Keratinocyte (primary cell): Measurements from ENCODE around the gene GOLGA6A.

Source experiments
- EZH2 ChIP-seq: IDR thresholded peaks from one replicate; pipeline ENCODE4 v1.6.1; 2012; ENCODE audit warnings: inconsistent platforms, mild to moderate bottlenecking, low read length, moderate library complexity
- TF ChIP-seq, protein P1 (sequence below), 3 experiments: IDR thresholded peaks in 1 of 3; conservative IDR thresholded peaks in 1 of 3; optimal IDR thresholded peaks in 1 of 3; 2 replicates in 2 of 3; 3 replicates in 1 of 3; pipeline versions ENCODE3 to v1.5.1; 2011; ENCODE audit warnings: low read length in 3 of 3, mild to moderate bottlenecking in 3 of 3, moderate library complexity in 2 of 3, control low read depth in 1 of 3, inconsistent platforms in 1 of 3; ENCODE audit not compliant: insufficient read depth in 2 of 3; ENCODE audit errors: extremely low read depth in 1 of 3

DNA sequence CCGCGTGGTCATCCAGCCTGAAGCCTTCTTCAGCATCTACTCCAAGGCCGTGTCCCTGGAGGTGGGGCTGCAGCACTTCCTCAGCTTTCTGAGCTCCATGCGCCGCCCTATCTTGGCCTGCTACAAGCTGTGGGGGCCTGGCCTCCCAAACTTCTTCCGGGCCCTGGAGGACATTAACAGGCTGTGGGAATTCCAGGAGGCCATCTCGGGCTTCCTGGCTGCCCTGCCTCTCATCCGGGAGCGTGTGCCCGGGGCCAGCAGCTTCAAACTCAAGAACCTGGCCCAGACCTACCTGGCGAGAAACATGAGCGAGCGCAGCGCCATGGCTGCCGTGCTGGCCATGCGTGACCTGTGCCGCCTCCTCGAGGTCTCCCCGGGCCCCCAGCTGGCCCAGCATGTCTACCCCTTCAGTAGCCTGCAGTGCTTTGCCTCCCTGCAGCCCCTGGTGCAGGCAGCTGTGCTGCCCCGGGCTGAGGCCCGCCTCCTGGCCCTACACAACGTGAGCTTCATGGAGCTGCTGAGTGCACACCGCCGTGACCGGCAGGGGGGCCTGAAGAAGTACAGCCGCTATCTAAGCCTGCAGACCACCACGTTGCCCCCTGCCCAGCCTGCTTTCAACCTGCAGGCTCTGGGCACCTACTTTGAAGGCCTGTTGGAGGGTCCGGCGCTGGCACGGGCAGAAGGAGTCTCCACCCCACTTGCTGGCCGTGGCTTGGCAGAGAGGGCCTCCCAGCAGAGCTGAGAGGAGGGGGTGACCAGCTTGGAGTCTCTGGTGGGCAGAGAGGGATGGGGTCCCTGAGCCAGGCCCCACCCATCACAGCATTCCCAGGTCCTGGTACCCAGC, 37.9 kb downstream of the GOLGA6A start:
- TF ChIP-seq, protein P1, sequence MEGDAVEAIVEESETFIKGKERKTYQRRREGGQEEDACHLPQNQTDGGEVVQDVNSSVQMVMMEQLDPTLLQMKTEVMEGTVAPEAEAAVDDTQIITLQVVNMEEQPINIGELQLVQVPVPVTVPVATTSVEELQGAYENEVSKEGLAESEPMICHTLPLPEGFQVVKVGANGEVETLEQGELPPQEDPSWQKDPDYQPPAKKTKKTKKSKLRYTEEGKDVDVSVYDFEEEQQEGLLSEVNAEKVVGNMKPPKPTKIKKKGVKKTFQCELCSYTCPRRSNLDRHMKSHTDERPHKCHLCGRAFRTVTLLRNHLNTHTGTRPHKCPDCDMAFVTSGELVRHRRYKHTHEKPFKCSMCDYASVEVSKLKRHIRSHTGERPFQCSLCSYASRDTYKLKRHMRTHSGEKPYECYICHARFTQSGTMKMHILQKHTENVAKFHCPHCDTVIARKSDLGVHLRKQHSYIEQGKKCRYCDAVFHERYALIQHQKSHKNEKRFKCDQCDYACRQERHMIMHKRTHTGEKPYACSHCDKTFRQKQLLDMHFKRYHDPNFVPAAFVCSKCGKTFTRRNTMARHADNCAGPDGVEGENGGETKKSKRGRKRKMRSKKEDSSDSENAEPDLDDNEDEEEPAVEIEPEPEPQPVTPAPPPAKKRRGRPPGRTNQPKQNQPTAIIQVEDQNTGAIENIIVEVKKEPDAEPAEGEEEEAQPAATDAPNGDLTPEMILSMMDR (optimal IDR thresholded peaks at IDR 0.05 in 1 of 3, IDR thresholded peaks at IDR 0.05 in 1 of 3, conservative IDR thresholded peaks at IDR 0.05 in 1 of 3; ENCODE audit: extremely low read depth in 1 of 3, insufficient read depth in 2 of 3, low read length in 3 of 3) = no peak
- TF ChIP-seq EZH2 = no peak
